GM08714 (cell line): ENCODE results near the gene GULP1.

Source experiments
- H3K4me3 ChIP-seq: fragments of 200-500 bp; sonication (Bioruptor generic); 2 replicates; pipeline ENCODE4 v1.5.1; 2014; ENCODE audit warnings: mild to moderate bottlenecking, low read length, inconsistent platforms
- ZNF274 ChIP-seq: IDR thresholded peaks from 2 replicates; pipeline ENCODE4 v1.6.1; 2012; ENCODE audit warnings: mild to moderate bottlenecking, low read depth, low read length

The GULP1 gene

DNA sequence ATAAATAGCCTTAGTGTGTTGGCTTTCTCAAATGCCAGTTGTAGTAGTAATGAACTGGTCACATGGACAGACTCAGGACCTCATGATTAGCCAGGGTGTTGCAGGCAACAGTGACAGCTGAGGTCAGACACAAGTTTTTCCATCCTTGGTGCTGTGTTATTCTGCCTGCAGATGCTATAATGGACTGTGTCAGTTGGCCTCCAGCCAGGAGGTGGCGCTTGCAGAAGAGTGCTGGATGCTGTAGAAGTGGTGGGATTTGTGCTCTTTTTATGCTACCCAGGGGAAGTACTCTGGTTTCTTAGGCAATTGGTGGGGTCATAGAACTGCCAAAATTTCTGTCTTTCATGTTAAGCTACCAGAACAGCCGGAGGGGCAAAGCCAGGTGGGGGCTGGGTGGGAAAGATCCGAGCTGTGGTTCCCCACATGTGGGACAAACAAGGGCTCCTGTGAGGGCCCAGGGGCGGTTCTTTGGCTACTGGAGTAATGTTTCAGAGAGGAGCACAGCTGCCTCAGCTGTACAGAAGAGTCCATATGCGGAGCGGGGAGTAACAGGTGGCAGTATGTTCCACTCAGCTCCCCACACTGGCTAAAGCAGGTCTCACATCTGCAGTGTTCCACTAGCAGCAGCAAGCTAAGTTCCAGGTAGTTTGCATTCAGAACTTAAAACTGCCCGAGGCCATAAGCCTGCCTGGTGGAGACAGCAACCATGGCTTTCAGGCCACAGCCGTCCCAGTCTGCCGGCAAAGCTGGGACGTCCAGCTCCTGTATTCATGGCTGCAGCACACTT is 104.4 kb downstream of the GULP1 start:
- no peak for TF ChIP-seq ZNF274
- H3K4me3 ChIP-seq, result no peak overlapping the region

GRCh38 chr2:188399159-188399558 is 107.5 kb downstream of the GULP1 start:
- TF ChIP-seq ZNF274, result no peak
- no peak overlapping the region for H3K4me3 ChIP-seq

DNA sequence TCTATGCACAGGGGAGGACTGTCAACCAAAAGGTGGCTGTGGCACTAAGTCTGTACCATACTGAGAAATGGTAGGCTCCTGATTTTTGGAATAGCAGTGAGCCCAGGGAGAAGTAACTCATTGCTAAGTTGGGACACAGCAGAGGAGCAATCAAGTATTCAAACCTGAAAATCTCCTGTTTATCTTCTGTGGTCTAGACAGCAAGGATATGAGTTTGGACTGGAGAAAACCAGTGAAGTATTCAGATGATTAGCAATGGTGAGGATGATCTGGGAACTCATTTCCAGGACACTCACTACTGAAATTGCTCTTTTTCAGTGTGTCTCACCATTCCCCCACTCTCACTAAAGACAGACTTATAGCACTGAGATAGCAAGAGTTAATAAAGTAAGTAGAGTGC is 112.0 kb downstream of the GULP1 start:
- no peak overlapping the region for H3K4me3 ChIP-seq
- no peak for TF ChIP-seq ZNF274

DNA sequence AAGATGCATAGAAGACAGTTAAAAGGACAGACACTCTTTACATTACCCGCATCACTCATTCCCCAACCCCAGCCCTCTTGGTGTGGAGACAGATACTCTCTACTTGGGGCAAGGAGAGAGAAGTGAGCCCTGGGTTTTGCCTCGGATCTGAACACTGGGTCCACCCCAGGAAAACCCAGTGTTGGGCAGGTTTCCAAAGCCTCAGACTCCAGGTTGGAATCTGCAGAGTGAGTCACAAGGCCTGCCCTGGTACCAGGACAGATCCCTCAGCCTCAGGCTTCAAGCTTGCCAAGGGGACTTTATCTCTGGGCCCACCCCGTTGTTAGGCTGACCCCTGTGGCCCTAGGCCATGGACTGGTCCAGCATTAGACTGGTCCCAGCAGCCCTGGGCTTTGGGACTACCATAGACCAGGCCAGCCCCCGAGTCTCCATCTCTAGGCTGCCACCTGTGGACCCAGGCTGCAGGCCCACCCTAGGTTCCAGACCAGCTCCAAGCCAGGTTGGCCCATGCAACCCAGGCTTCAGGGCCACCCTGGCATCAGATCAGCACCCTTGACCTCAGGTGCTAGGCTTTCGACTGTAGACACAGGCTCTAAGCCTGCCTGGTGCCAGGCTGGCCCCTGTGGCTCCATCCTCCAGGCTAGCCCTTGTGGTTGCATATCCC is 112.8 kb downstream of the GULP1 start:
- no peak overlapping the region for H3K4me3 ChIP-seq
- TF ChIP-seq ZNF274, result no peak

- H3K4me3 ChIP-seq, result no peak overlapping the region
- no peak for TF ChIP-seq ZNF274
Observed at GRCh38 chr2:188406414-188406813, 114.7 kb downstream of the GULP1 start.

DNA sequence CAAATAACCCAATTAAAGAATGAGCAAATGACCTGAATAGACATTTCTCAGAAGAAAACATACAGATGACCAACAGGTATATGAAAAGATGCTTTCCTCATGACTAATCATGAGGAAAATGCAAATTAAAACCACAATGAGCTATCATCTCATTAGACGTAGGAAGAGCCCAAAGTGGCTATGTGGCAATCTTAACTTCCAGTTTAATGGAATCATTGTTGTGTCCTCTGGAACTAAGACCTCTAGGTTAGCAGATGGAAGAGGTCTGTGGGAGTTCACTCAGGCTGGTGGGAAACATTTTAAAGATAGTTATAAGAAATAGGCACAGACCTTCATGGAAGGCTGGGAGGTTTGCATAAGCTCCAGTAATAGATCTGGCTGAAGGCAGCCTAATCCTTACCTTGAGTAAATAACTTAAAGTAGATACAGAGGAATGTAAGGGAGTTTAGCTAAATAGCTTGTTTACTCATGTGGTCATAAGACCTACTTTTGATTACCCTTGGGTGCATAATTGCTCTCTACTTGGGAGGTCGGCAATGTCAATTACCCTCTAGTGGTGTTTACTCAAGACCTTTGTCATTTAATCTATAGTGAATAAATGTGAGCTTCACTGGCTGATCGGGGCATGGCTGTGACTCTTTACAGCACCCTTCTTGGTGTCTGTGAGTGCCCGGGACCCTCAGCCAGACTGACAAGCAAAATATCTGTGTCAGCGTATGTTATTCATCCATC is 119.0 kb downstream of the GULP1 start:
- no peak for TF ChIP-seq ZNF274
- no peak overlapping the region for H3K4me3 ChIP-seq

DNA sequence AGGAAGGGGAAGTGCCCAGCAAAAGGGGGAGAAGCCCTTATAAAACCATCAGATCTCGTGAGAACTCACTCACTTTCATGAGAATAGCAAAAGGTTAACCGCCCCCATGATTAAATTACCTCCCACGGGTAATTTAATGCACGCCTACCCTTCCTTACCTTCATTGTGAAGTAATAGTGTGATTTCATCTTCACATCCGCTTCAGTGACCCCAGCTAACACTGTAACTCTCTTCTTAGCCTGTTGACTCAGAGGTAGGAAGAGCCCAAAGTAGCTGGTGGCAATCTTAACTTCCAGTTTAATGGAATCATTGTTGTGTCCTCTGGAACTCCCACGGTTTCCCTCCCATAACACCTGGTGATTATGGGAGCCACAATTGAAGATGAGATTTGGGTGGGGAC is 120.5 kb downstream of the GULP1 start:
- no peak overlapping the region for H3K4me3 ChIP-seq
- TF ChIP-seq ZNF274, result no peak

GRCh38 chr2:188414411-188414810 is 122.7 kb downstream of the GULP1 start:
- no peak for TF ChIP-seq ZNF274
- H3K4me3 ChIP-seq, result no peak overlapping the region

DNA sequence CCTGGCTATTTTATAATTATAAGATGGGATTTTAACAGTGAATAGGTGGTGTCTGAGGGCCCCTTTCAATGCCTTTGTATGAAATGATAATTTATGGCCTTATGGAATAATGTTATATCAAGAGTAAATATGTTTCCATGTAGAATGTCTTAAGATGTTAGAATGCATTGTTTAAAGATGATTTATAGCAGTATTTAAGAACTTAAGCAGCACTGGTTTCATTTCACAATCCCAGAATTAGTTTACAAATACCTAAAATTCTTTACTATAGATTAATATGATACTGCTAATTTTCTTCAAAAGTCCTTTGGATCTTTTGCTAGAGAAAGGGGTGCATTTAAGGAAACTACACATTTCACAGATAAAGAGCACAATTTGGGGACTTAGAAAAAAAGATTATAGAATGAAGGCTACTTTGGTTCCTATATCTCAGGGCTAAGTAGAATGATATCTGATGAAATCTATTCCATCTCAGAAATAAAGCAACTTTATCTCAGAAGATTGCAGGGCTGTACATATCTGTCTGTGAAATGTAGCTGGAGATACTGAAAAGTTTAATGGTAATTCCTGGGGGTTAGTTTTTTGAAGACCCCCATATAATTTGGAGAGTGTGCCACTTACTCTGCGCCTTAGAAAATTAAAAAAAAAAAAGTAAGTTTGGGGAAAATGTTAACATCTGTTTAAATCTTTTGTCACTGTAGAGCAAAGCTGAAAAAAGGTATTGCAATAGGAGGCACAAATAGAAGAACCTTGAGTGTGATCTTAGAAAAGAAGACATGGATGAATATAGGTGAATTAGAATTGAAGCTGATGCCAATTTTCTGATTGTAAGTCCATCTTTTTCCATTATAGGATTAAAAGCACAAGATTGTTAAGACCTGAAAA is 123.4 kb downstream of the GULP1 start:
- no peak overlapping the region for H3K4me3 ChIP-seq
- TF ChIP-seq ZNF274, result no peak

- H3K4me3 ChIP-seq, result no peak overlapping the region; the same call in 1 of the 2 replicates
- TF ChIP-seq ZNF274, result no peak
Observed at GRCh38 chr2:188415754-188416083, 124.0 kb downstream of the GULP1 start.

- TF ChIP-seq ZNF274, result no peak
- no peak overlapping the region for H3K4me3 ChIP-seq
Observed at GRCh38 chr2:188416367-188416766, 124.7 kb downstream of the GULP1 start.

GRCh38 chr2:188422726-188423125 is 131.1 kb downstream of the GULP1 start:
- no peak overlapping the region for H3K4me3 ChIP-seq
- TF ChIP-seq ZNF274, result no peak

DNA sequence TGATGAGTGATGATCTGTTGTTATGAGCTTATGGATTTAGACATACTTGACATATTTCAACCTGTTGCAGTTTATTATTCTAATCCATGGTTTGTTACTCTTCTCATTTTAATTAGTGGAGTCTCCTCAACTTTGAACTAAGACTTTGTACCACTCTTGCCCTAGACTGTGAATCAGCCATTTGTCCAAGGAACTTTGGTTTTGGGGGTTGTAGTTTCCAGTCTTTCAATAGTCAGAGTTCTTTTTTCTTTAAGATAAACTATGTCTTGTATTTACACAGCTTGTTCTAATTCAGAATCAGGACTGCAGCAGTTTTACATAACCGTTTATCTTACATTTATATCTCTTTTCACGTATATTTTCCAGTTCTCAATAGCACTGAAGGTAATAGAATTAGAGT is 133.6 kb downstream of the GULP1 start:
- no peak overlapping the region for H3K4me3 ChIP-seq
- TF ChIP-seq ZNF274, result no peak

DNA sequence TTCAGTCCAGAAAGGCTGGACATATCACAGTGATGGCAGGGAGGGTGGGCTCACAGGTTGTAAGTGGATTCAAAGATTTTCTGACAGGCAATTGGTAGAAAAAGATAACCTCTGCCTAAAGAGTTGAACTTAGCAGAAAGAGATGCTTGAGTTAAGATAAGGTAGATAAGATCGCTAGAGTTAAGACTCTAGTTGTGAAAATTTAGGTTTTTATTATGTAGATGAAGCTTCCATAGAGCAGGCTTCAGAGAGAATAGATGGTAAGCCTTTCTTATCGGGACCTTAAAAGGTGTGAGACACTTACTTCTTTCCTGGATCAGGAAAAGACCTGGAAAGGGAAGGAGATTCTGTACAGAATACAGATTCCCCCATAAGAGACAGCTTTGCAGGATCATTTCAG is 134.4 kb downstream of the GULP1 start:
- no peak overlapping the region for H3K4me3 ChIP-seq
- TF ChIP-seq ZNF274, result no peak
